GM04503 (cell line): Measurements from ENCODE around the gene RALGDS.

Experiments used
- DNase-seq: peaks from one replicate; pipeline ENCODE4 v3.0.0-alpha.2; 2012; ENCODE audit warnings: low read depth

The RALGDS gene

GRCh38 chr9:133051281-133051900 is 69.6 kb downstream of the RALGDS start:
- no peak for DNase-seq

GRCh38 chr9:133050781-133051180 is 70.3 kb downstream of the RALGDS start:
- no peak for DNase-seq

GRCh38 chr9:133050142-133050541 is 70.9 kb downstream of the RALGDS start:
- no peak for DNase-seq

DNA sequence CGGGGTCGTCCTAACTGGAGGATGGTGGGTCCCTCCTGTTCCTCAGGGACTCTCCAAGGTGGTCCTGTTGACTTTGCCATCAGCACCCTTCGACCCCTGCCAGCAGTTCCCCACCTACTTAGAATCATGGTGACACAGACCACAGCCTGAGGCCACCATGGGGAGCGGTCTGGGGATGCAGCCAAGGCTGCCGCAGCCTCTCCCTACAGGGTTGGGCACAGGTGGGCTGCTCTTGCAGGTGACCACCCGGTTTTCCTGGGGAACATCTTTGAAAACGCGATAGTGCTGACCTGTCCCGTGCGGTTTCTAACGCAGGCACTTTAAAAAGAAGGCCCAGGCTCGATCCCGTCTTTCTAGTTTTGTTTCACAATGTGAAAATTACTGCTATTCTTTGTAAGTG is 72.0 kb downstream of the RALGDS start:
- no peak for DNase-seq

DNA sequence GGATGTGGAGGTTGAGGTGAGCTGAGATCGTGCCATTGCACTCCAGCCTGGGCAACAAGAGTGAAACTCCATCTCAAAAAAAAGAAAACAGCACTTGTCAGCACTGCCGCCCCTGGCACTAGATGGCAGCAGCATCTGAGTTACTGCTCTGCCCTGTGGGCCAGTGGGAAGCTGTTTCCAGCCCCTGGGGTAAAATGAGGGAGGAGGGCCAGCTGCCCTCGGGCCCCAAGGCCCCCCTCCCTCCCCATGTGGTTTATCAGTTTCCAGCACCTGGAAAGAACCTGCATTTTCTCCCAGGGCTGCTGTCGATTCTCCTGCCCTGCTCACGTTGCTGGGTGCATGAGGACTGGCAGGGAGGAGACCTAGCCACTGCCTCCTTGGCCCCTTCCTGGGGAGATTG is 72.4 kb downstream of the RALGDS start:
- no peak for DNase-seq
